Measurements from ENCODE around the gene TMEM9B.

GRCh38 chr11:9003573-9004182 lies 39.4 kb upstream of the TMEM9B start, which contains the start of gene NRIP3:
- TF ChIP-seq CTCF (IDR thresholded peaks at IDR 0.05) (no peak), EZH2 (IDR thresholded peaks at IDR 0.05; ENCODE audit: borderline replicate concordance, insufficient read depth, low read depth, low read length, poor library complexity, severe bottlenecking) (peak; percentile 74)

Measured in B cell (primary cell).